GM21381 (cell line): ENCODE measurements around the gene MLLT6.

Experiments used
- ATAC-seq: cut with Tn5 transposase; IDR thresholded peaks from one replicate; pipeline ENCODE4 v1.9.1; 2021; ENCODE audit warnings: mild to moderate bottlenecking, moderate library complexity; ENCODE audit not compliant: unreplicated experiment

Gene MLLT6

DNA sequence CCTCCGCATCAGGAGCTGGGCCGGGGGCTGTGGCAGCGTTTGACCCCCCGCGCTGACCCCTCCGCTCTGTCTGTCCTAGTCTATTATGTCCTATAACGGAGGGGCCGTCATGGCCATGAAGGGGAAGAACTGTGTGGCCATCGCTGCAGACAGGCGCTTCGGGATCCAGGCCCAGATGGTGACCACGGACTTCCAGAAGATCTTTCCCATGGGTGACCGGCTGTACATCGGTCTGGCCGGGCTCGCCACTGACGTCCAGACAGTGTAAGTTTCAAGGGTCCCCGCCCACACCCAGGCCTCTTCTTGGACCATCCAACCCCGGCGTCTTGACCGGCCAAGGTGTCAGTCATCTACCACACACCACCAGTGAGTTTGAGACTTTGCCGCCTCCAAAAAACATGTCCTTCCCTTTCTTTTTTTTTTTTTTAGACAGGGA is 48.0 kb downstream of the MLLT6 start:
- ATAC-seq, result no peak

GRCh38 chr17:38761612-38762011 is 56.5 kb downstream of the MLLT6 start:
- no peak for ATAC-seq

DNA sequence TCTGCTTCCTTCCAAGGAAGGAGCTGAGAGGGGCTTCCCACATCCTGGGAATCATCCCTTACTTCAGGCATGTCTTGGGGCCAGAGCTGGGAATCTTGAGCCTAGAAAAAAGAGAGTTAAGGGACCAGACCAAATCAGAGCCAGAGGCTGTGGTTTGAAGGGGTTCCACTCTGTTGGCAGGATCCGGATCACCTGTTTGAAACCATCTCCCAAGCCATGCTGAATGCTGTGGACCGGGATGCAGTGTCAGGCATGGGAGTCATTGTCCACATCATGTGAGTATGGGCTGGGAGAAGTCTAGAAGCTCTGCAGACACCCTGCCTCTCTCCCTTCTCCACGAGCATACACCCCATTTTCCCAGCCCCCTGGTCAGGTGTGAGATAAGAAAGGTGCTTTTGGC is 57.2 kb downstream of the MLLT6 start:
- ATAC-seq, result no peak

DNA sequence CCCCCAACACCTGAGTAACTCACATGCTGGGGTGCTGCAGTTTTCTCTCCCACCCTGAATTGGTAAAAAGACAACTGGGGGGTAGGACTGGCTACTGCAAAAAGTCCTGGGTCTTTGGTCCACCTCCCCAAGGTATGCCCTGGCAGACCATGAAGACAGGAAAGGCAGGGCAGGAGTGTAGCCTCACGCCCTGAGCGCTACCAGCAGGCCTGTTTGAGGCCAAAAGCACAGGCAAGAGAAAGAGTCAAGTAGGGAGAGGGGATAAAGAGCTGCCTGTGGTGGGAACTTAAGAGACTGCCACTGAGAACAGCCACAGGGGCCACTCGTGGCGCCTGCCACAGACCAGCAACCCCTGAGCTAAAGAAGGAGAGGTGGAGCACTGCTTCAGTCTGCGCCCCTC is 61.3 kb downstream of the MLLT6 start:
- no peak for ATAC-seq

DNA sequence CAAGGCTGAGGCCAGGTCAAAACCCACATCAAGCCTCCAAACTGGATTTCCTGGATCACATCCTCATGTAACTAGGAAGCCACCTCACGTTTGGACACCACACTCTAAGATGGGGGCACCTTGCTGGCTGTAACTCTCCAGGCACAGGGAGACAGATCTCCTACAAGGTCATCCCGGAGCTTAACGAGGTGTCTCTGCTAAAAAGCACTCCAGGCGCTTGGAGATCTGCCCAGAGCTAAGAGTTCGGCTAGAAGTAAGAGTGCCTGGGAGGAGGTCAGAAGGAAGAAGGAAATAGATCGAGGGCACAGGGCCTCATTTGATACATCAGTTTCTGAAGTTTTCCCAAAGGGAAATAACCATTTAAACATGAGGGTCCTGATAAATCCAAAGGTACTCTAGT is 63.3 kb downstream of the MLLT6 start:
- no peak for ATAC-seq

GRCh38 chr17:38773258-38773657 is 68.2 kb downstream of the MLLT6 start:
- ATAC-seq, result no peak

GRCh38 chr17:38777641-38778250 is 72.7 kb downstream of the MLLT6 start:
- no peak for ATAC-seq
